Measurements from ENCODE around the gene PTCD1. TPM values are rescaled to one million over a fixed set of nuclear protein-coding genes. Genes with fewer than 3 reads are reported as not detected.

Gene PTCD1
- total RNA-seq, 4 donors from 2014 or later, result 8.3 to 9.1 (median 8.6) TPM

DNA sequence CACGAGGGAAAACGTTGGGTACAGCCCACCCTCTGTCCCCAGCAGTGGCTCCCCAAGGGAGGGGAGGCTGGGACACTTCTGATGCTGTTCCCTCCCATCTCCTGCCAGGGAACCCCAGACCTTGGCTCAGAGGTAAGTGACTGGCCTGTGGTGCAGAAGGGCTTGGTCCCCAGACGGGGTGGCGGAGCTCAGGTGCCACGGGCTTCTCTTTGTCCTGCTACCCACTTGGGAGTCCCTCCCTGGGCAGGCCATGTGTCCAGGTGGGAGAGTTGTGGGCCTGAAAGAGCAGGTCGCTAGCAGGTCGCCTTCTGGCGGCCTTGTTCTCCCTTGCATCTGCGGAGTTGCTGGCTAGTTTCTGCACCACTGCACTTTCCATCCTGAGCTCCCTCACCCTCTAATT, 17.3 kb upstream of the PTCD1 start:
- Histone ChIP-seq H3K27me3 (no peaks in the 10 kb centered on the region), H3K4me3 (no peak overlapping the region), H3K9me3 (no peaks in the 10 kb centered on the region), H3K27ac (no peak overlapping the region), H3K36me3 (peaks cover 0 to 83% (median 0%) of the 10 kb centered on the region in 3 donors), H3K4me1 (no peaks in the 10 kb centered on the region)
- TF ChIP-seq POLR2A (IDR thresholded peaks at IDR 0.05), result no peak
- no peak for DNase-seq

DNA sequence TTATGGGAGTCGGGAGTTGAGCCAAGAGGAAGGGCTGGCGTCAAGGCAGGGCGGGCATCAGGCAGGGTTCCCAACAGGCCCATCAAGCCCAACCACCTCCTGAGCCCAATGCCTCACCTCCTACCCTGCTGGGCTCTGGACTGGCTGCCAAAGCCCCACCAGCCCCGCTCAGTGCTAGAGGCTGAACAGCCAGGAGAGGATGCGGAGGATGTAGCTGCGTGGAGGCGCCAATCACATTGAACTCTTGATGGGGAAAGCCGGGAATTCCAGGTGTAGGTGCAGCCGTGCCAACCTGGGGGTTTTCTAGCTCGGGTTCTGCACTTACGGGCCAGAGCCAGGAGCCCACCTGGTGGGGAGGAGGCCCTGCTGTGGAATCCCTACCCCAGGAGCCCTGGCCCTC, 14.5 kb upstream of the PTCD1 start:
- DNase-seq, result no peak
- Histone ChIP-seq H3K9me3 (no peaks in the 10 kb centered on the region), H3K4me1 (no peaks in the 10 kb centered on the region), H3K27me3 (no peaks in the 10 kb centered on the region), H3K27ac (no peak overlapping the region), H3K36me3 (peaks cover 0 to 91% (median 0%) of the 10 kb centered on the region in 3 donors), H3K4me3 (no peak overlapping the region)
- TF ChIP-seq, protein P1, sequence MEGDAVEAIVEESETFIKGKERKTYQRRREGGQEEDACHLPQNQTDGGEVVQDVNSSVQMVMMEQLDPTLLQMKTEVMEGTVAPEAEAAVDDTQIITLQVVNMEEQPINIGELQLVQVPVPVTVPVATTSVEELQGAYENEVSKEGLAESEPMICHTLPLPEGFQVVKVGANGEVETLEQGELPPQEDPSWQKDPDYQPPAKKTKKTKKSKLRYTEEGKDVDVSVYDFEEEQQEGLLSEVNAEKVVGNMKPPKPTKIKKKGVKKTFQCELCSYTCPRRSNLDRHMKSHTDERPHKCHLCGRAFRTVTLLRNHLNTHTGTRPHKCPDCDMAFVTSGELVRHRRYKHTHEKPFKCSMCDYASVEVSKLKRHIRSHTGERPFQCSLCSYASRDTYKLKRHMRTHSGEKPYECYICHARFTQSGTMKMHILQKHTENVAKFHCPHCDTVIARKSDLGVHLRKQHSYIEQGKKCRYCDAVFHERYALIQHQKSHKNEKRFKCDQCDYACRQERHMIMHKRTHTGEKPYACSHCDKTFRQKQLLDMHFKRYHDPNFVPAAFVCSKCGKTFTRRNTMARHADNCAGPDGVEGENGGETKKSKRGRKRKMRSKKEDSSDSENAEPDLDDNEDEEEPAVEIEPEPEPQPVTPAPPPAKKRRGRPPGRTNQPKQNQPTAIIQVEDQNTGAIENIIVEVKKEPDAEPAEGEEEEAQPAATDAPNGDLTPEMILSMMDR (IDR thresholded peaks at IDR 0.05), result no peak
- TF ChIP-seq POLR2A (IDR thresholded peaks at IDR 0.05), result no peak

DNA sequence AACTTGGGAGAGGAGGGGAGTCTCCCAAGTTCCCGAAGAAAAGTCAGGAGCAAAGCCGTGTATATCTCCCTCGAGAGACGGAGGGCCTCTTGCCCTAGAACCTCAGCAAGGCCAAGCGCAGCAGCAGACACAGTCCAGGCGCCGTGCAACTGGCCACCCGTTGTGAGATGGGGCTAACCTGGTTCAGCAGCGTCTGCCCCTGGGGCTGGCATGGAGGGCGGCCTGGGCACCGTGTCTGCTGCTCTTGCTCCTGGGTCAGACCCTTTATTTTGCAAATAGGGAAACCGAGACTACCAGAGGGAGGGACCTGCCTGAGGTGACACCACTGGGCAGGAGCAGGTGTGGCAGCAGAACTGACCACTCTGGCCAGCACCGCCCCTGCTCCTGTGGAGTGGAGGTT, 13.9 kb upstream of the PTCD1 start:
- Histone ChIP-seq H3K4me1 (no peaks in the 10 kb centered on the region), H3K4me3 (no peak overlapping the region), H3K27ac (no peak overlapping the region), H3K27me3 (no peaks in the 10 kb centered on the region), H3K9me3 (no peaks in the 10 kb centered on the region), H3K36me3 (peaks cover 0 to 91% (median 0%) of the 10 kb centered on the region in 3 donors)
- TF ChIP-seq, protein P1 (IDR thresholded peaks at IDR 0.05), result no peak
- TF ChIP-seq POLR2A (IDR thresholded peaks at IDR 0.05), result no peak
- DNase-seq, result no peak

DNA sequence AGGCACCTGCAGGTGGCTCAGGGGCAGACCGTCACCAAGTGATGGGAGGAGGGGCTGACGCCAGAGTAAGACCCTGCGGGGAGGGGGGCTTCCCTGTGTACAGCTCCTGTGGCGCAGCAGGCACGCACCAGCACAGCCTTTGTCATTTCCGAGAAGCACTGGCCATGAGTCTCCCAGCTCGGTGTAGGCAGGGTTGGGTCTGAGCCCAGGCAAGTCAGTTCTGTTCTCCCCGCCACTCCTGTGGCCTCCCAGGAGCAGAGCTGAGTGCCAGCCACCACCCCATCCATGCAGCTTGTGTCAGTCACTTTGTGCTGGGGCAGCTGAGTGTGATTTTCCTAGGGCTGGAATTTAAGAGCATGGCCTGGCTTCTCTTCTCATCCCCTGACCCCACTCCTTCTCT, 13.3 kb upstream of the PTCD1 start:
- H3K9me3 ChIP-seq, result no peaks in the 10 kb centered on the region
- TF ChIP-seq POLR2A (IDR thresholded peaks at IDR 0.05), result no peak
- TF ChIP-seq, protein P1 (IDR thresholded peaks at IDR 0.05), result no peak
- no peak for DNase-seq
- no peak overlapping the region for H3K4me3 ChIP-seq
- no peak overlapping the region for H3K27ac ChIP-seq
- no peaks in the 10 kb centered on the region for H3K4me1 ChIP-seq
- H3K36me3 ChIP-seq, result peaks cover 0 to 90% (median 0%) of the 10 kb centered on the region in 3 donors
- H3K27me3 ChIP-seq, result no peaks in the 10 kb centered on the region

DNA sequence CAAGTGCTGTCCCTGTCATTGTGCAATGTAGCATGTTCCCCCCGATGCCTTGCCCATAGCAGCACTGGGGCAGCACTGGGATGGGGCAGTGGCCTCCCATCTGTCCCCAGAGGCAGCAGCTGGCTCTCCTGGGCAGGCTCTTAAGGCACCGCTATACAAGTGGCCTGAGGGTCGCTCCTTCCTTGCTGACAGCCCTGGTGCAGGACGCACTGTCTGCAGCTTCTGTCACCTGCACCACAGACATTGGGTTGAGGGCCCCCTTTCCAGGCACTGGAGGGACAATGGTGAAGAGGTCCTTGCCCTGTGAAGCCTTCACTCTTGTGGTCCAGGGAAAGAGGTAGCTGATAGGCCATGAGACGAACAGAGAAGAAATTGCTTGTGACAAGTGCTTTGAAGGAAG, 10.7 kb upstream of the PTCD1 start:
- no peaks in the 10 kb centered on the region for H3K9me3 ChIP-seq
- H3K27me3 ChIP-seq, result no peaks in the 10 kb centered on the region
- H3K36me3 ChIP-seq, result peaks cover 0 to 92% (median 0%) of the 10 kb centered on the region in 3 donors
- H3K27ac ChIP-seq, result no peak overlapping the region
- no peak overlapping the region for H3K4me3 ChIP-seq
- no peak for DNase-seq
- no peaks in the 10 kb centered on the region for H3K4me1 ChIP-seq
- TF ChIP-seq POLR2A (IDR thresholded peaks at IDR 0.05), result no peak
- TF ChIP-seq, protein P1 (IDR thresholded peaks at IDR 0.05), result no peak

DNA sequence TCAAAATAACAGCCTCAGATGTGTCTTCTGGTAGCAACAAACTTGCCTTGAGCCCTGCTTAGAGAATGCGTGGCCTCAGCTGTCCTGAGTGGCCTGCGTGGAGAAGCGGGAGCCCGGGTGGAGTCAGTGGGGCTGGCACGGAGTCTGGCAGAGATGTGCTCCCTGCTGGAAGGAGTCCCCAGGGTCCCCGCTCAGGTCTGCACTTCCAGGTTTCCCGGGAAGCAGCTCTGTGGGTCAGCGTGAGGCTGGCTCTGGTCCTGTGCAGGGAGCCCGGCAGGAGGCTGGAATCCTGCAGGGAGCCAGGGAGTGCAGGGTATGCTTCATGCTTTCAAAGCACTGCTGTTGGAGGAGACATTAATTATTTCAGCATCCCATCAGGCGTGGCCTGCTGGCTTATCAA, 10.3 kb upstream of the PTCD1 start:
- no peak overlapping the region for H3K27ac ChIP-seq
- H3K4me1 ChIP-seq, result no peaks in the 10 kb centered on the region
- no peak for TF ChIP-seq POLR2A (IDR thresholded peaks at IDR 0.05)
- TF ChIP-seq, protein P1 (IDR thresholded peaks at IDR 0.05), result no peak
- H3K36me3 ChIP-seq, result peaks cover 0 to 87% (median 0%) of the 10 kb centered on the region in 3 donors
- no peak overlapping the region for H3K4me3 ChIP-seq
- H3K27me3 ChIP-seq, result no peaks in the 10 kb centered on the region
- no peaks in the 10 kb centered on the region for H3K9me3 ChIP-seq
- no peak for DNase-seq

Measured in Peyer's patch (tissue), 4 donors.